GM21576 (cell line): ENCODE data around the gene CAMK2A.
"Not testable (repeated sequence)": the region's sequence is repeated elsewhere in the genome, so short reads cannot be mapped to it uniquely, and the experiment has no call there.

ENCODE experiments used
- ATAC-seq: cut with Tn5 transposase; IDR thresholded peaks from one replicate; pipeline ENCODE4 v1.9.1; 2021; ENCODE audit warnings: mild to moderate bottlenecking, moderate library complexity; ENCODE audit not compliant: unreplicated experiment

CAMK2A gene

GRCh38 chr5:150256410-150257064 is 33.0 kb downstream of the CAMK2A start:
- ATAC-seq, result no peak

GRCh38 chr5:150255659-150256409 is 33.7 kb downstream of the CAMK2A start:
- ATAC-seq, result no peak

GRCh38 chr5:150254774-150255173 is 34.8 kb downstream of the CAMK2A start:
- ATAC-seq, result no peak

GRCh38 chr5:150254363-150254762 is 35.2 kb downstream of the CAMK2A start:
- ATAC-seq, result no peak

- ATAC-seq, result no peak
Observed at GRCh38 chr5:150253416-150254208, 36.0 kb downstream of the CAMK2A start.

- no peak for ATAC-seq
Observed at GRCh38 chr5:150252489-150252888, 37.1 kb downstream of the CAMK2A start.

- ATAC-seq, result no peak
Observed at GRCh38 chr5:150251504-150251903, 38.1 kb downstream of the CAMK2A start.

- no peak for ATAC-seq
Observed at GRCh38 chr5:150249744-150250143, 39.8 kb downstream of the CAMK2A start.

GRCh38 chr5:150248946-150249345 is 40.6 kb downstream of the CAMK2A start:
- ATAC-seq, result no peak

GRCh38 chr5:150248493-150248892 is 41.1 kb downstream of the CAMK2A start:
- not testable (repeated sequence) for ATAC-seq

GRCh38 chr5:150247726-150248125 is 41.8 kb downstream of the CAMK2A start:
- ATAC-seq, result no peak

- ATAC-seq, result no peak
Observed at GRCh38 chr5:150246835-150247234, 42.7 kb downstream of the CAMK2A start.

- no peak for ATAC-seq
Observed at GRCh38 chr5:150246429-150246828, 43.1 kb downstream of the CAMK2A start.

GRCh38 chr5:150245808-150246207 is 43.8 kb downstream of the CAMK2A start:
- ATAC-seq, result no peak

- ATAC-seq, result no peak
Observed at GRCh38 chr5:150245111-150245789, 44.3 kb downstream of the CAMK2A start.

GRCh38 chr5:150244209-150244608 is 45.4 kb downstream of the CAMK2A start:
- no peak for ATAC-seq

GRCh38 chr5:150243590-150243989 is 46.0 kb downstream of the CAMK2A start:
- ATAC-seq, result no peak

- ATAC-seq, result no peak
Observed at GRCh38 chr5:150242251-150242894, 47.2 kb downstream of the CAMK2A start.

GRCh38 chr5:150241298-150242160 is 48.0 kb downstream of the CAMK2A start:
- ATAC-seq, result no peak

- ATAC-seq, result no peak
Observed at GRCh38 chr5:150239794-150240122, 49.8 kb downstream of the CAMK2A start.
